OCI-LY3 (cell line): Measurements from ENCODE around the gene GPR150.

ENCODE experiments used
- H2AFZ ChIP-seq: fragments of 200-600, 300-600 bp; shearing (Covaris generic); 2 replicates; pipeline ENCODE4 v1.6.0; 2014; ENCODE audit warnings: antibody characterized with exemption, low read depth, low read length
- H3K27ac ChIP-seq: fragments of 200-600, 300-600 bp; sonication (generic); 2 replicates; pipeline ENCODE4 v1.5.1; 2014; ENCODE audit warnings: mild to moderate bottlenecking, low read length, moderate library complexity, mixed read lengths
- H3K27me3 ChIP-seq: fragments of 200-600, 300-600 bp; sonication (generic); 2 replicates; pipeline ENCODE4 v1.6.1; 2014; ENCODE audit warnings: low read depth, low read length, mixed read lengths
- H3K36me3 ChIP-seq: fragments of 200-600, 300-600 bp; sonication (generic); replicated peaks from 2 replicates; pipeline ENCODE3; 2014; ENCODE audit warnings: low read depth, low read length, mixed read lengths
- H3K4me1 ChIP-seq: fragments of 300-600, 200-600 bp; sonication (generic); 2 replicates; pipeline ENCODE4 v1.6.1; 2014; ENCODE audit warnings: low read length, mixed read lengths
- H3K4me2 ChIP-seq: fragments of 200-600, 300-600 bp; sonication (generic); 2 replicates; pipeline ENCODE4 v1.6.1; 2014; ENCODE audit warnings: low read length, mixed read lengths
- H3K4me3 ChIP-seq: fragments of 300-600, 200-600 bp; sonication (generic); 2 replicates; pipeline ENCODE4 v1.5.1; 2014; ENCODE audit warnings: antibody characterized with exemption, mild to moderate bottlenecking, low read length, moderate library complexity
- H3K79me2 ChIP-seq: fragments of 300-600, 200-600 bp; shearing (Covaris generic); 2 replicates; pipeline ENCODE4 v1.6.1; 2014; ENCODE audit warnings: mild to moderate bottlenecking, low read length, mixed read lengths
- H3K9ac ChIP-seq: fragments of 300-600, 200-600 bp; shearing (Covaris generic); 2 replicates; pipeline ENCODE4 v1.6.0; 2014; ENCODE audit warnings: mild to moderate bottlenecking, low read length, moderate library complexity
- H3K9me3 ChIP-seq: fragments of 200-600, 300-600 bp; shearing (Covaris generic); 2 replicates; pipeline ENCODE4 v1.6.1; 2014; ENCODE audit warnings: low read length, mixed read lengths; ENCODE audit not compliant: insufficient read depth
- H4K20me1 ChIP-seq: fragments of 200-600, 300-600 bp; sonication (generic); 2 replicates; pipeline ENCODE4 v1.6.1; 2016; ENCODE audit warnings: low read length, mixed read lengths; ENCODE audit not compliant: insufficient read depth
- CTCF ChIP-seq: fragments of 200-600, 300-600 bp; sonication (generic); IDR thresholded peaks from 2 replicates; pipeline ENCODE4 v1.5.1; 2014; ENCODE audit warnings: antibody characterized with exemption, low read length, low read depth
- EZH2phosphoT487 ChIP-seq: fragments of 200-600 bp; shearing (Covaris generic); IDR thresholded peaks from 2 replicates; pipeline ENCODE4 v1.6.1; 2018; ENCODE audit warnings: antibody characterized with exemption, mixed run types, low read depth

The GPR150 gene

GRCh38 chr5:95627971-95628810 lies 8.3 kb downstream of the GPR150 start:
- TF ChIP-seq EZH2phosphoT487, result no peak
- no peak overlapping the region for H3K4me2 ChIP-seq
- H3K4me3 ChIP-seq, result no peak overlapping the region
- H3K9ac ChIP-seq, result no peak overlapping the region
- H3K36me3 ChIP-seq, result no peaks in the 10 kb centered on the region
- H4K20me1 ChIP-seq, result no peaks in the 10 kb centered on the region
- no peak overlapping the region for H3K27ac ChIP-seq
- H3K27me3 ChIP-seq, result no peaks in the 10 kb centered on the region
- no peaks in the 10 kb centered on the region for H3K79me2 ChIP-seq
- no peak overlapping the region for H2AFZ ChIP-seq
- H3K9me3 ChIP-seq, result no peaks in the 10 kb centered on the region
- H3K4me1 ChIP-seq, result peaks cover 7% of the 10 kb centered on the region

DNA sequence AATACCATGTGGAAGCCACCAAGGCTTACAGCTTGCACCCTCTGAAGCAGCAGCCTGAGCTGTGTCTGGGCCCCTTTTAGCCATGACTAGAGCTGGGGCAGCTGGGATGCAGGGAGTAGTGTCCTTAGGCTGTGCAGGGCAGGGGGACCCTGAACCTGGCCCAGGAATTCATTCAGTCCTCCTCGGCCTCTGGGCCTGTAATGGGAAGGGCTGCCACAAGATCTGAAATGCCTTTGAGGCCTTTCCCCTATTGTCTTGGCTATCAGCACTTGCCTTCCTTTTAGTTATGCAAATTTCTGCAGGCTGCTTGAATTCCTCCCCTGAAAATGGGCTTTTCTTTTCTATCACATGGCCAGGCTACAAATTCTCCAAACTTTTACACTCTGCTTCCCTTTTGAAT lies 9.0 kb downstream of the GPR150 start:
- H3K27ac ChIP-seq, result no peak overlapping the region
- no peak overlapping the region for H3K9ac ChIP-seq
- H4K20me1 ChIP-seq, result no peaks in the 10 kb centered on the region
- no peak overlapping the region for H3K4me3 ChIP-seq
- H3K36me3 ChIP-seq, result no peaks in the 10 kb centered on the region
- H3K79me2 ChIP-seq, result no peaks in the 10 kb centered on the region
- H3K4me2 ChIP-seq, result no peak overlapping the region
- no peaks in the 10 kb centered on the region for H3K9me3 ChIP-seq
- H2AFZ ChIP-seq, result no peak overlapping the region
- TF ChIP-seq EZH2phosphoT487, result no peak
- TF ChIP-seq CTCF, result no peak
- H3K27me3 ChIP-seq, result no peaks in the 10 kb centered on the region
- peaks cover 7% of the 10 kb centered on the region for H3K4me1 ChIP-seq

- Histone ChIP-seq H2AFZ (no peak overlapping the region), H3K36me3 (no peaks in the 10 kb centered on the region), H3K4me1 (peaks cover 7% of the 10 kb centered on the region), H3K9ac (no peak overlapping the region), H3K79me2 (no peaks in the 10 kb centered on the region), H3K27me3 (no peaks in the 10 kb centered on the region), H3K27ac (no peak overlapping the region), H3K4me3 (no peak overlapping the region), H3K4me2 (no peak overlapping the region), H4K20me1 (no peaks in the 10 kb centered on the region), H3K9me3 (no peaks in the 10 kb centered on the region)
- TF ChIP-seq CTCF (no peak), EZH2phosphoT487 (no peak)
Observed at GRCh38 chr5:95630394-95630917, 10.6 kb downstream of the GPR150 start.

- Histone ChIP-seq H3K4me2 (no peak overlapping the region), H2AFZ (peak overlapping the region; percentile 77; the same call in 1 of the 2 replicates)
- TF ChIP-seq EZH2phosphoT487, result no peak
Observed at GRCh38 chr5:95631255-95631958, 11.5 kb downstream of the GPR150 start.

More at GRCh38 chr5:95631255-95631958, 11.5 kb downstream of the GPR150 start:
- H3K36me3 ChIP-seq, result no peaks in the 10 kb centered on the region
- peaks cover 7% of the 10 kb centered on the region for H3K4me1 ChIP-seq
- H3K79me2 ChIP-seq, result no peaks in the 10 kb centered on the region
- H4K20me1 ChIP-seq, result no peaks in the 10 kb centered on the region
- no peak overlapping the region for H3K9ac ChIP-seq
- H3K27ac ChIP-seq, result no peak overlapping the region
- no peaks in the 10 kb centered on the region for H3K27me3 ChIP-seq
- H3K9me3 ChIP-seq, result no peaks in the 10 kb centered on the region
- H3K4me3 ChIP-seq, result no peak overlapping the region
